CD14-positive monocyte (primary cell): ENCODE measurements around the gene S1PR4. TPM values are rescaled to one million over a fixed set of nuclear protein-coding genes. Genes with fewer than 3 reads are reported as not detected.

Experiments
- DNase-seq, 3 donors: peaks; one replicate each; pipeline ENCODE4 v3.0.0-alpha.2; 2011 to 2022
- H2AFZ ChIP-seq: 2 replicates; pipeline ENCODE4 v1.6.0; 2012; ENCODE audit warnings: mild to moderate bottlenecking, low read depth, low read length, inconsistent platforms; ENCODE audit not compliant: insufficient read depth, poor library complexity, severe bottlenecking
- H3K27ac ChIP-seq, 2 donors: 1 replicate in 1 of 2; 2 replicates in 1 of 2; pipeline ENCODE4 v1.5.1; 2012 to 2013; ENCODE audit warnings: low read length in 2 of 2, control low read depth in 1 of 2, inconsistent platforms in 1 of 2, low read depth in 1 of 2, mild to moderate bottlenecking in 1 of 2
- H3K27me3 ChIP-seq, 2 donors: one replicate each; pipeline versions ENCODE4 v1.6.0 to v1.6.1; 2011 to 2013; ENCODE audit warnings: low read length in 2 of 2; ENCODE audit not compliant: control insufficient read depth in 2 of 2, insufficient read depth in 2 of 2
- H3K36me3 ChIP-seq, 2 donors: replicated peaks in 1 of 2; 1 replicate in 1 of 2; 2 replicates in 1 of 2; pipeline versions ENCODE4 v1.5.1 to v1.6.1; 2012 to 2013; ENCODE audit warnings: low read length in 2 of 2, control low read depth in 1 of 2, inconsistent platforms in 1 of 2, mild to moderate bottlenecking in 1 of 2; ENCODE audit not compliant: insufficient read depth in 2 of 2, control insufficient read depth in 1 of 2
- H3K4me1 ChIP-seq, 2 donors: 1 replicate in 1 of 2; 2 replicates in 1 of 2; pipeline versions ENCODE4 v1.5.1 to v1.6.1; 2012 to 2013; ENCODE audit warnings: low read length in 2 of 2, control low read depth in 1 of 2, inconsistent platforms in 1 of 2, mild to moderate bottlenecking in 1 of 2, moderate library complexity in 1 of 2; ENCODE audit not compliant: insufficient read depth in 2 of 2, control insufficient read depth in 1 of 2
- H3K4me2 ChIP-seq: replicated peaks from 2 replicates; pipeline ENCODE3; 2012; ENCODE audit warnings: low read length, moderate library complexity, mild to moderate bottlenecking; ENCODE audit not compliant: poor library complexity, severe bottlenecking; ENCODE audit errors: extremely low read depth
- H3K4me3 ChIP-seq, 3 experiments: fragments of 200-600 bp in 1 of 3; sonication (generic) in 1 of 3; replicated peaks in 1 of 3; 1 replicate in 2 of 3; 2 replicates in 1 of 3; pipeline ENCODE4 v1.5.1; 2011 to 2013; ENCODE audit warnings: low read length in 3 of 3, mild to moderate bottlenecking in 3 of 3, control low read depth in 2 of 3, low read depth in 2 of 3, inconsistent platforms in 1 of 3, moderate library complexity in 1 of 3
- H3K79me2 ChIP-seq: 2 replicates; pipeline ENCODE4 v1.6.0; 2012; ENCODE audit warnings: mild to moderate bottlenecking, control low read depth, inconsistent platforms, low read length, moderate library complexity; ENCODE audit not compliant: insufficient read depth
- H3K9ac ChIP-seq: 2 replicates; pipeline ENCODE4 v1.6.0; 2017; ENCODE audit warnings: low read length, mild to moderate bottlenecking; ENCODE audit not compliant: insufficient read depth, poor library complexity, severe bottlenecking
- H3K9me3 ChIP-seq, 2 donors: replicated peaks in 1 of 2; 1 replicate in 1 of 2; 2 replicates in 1 of 2; pipeline versions ENCODE4 v1.5.1 to v1.6.1; 2012 to 2013; ENCODE audit warnings: low read length in 2 of 2, control low read depth in 1 of 2; ENCODE audit not compliant: control insufficient read depth in 1 of 2, insufficient read depth in 1 of 2
- H4K20me1 ChIP-seq: 2 replicates; pipeline ENCODE4 v1.6.0; 2012; ENCODE audit warnings: mild to moderate bottlenecking, low read length, control low read depth, moderate library complexity; ENCODE audit not compliant: insufficient read depth
- H3K27ac Mint-ChIP-seq, 7 donors: one replicate each; pipeline ENCODE4 v1.8.0; 2020; ENCODE audit warnings: mild to moderate bottlenecking in 7 of 7, mixed read lengths in 7 of 7, moderate library complexity in 6 of 7, inconsistent platforms in 2 of 7
- H3K27me3 Mint-ChIP-seq, 3 donors: one replicate each; pipeline ENCODE4 v1.8.0; 2021 to 2022; ENCODE audit warnings: low read depth in 3 of 3, mild to moderate bottlenecking in 3 of 3, mixed read lengths in 3 of 3, moderate library complexity in 3 of 3, inconsistent platforms in 1 of 3
- H3K36me3 Mint-ChIP-seq, 2 donors: one replicate each; pipeline ENCODE4 v1.8.0; 2020; ENCODE audit warnings: mixed read lengths in 2 of 2, inconsistent platforms in 1 of 2, mild to moderate bottlenecking in 1 of 2
- H3K4me1 Mint-ChIP-seq: one replicate; pipeline ENCODE4 v1.8.0; 2020; ENCODE audit warnings: mild to moderate bottlenecking, mixed read lengths
- H3K4me3 Mint-ChIP-seq, 2 donors: one replicate each; pipeline ENCODE4 v1.8.0; 2020; ENCODE audit warnings: mild to moderate bottlenecking in 2 of 2, mixed read lengths in 2 of 2, moderate library complexity in 1 of 2
- H3K9me3 Mint-ChIP-seq, 7 donors: one replicate each; pipeline ENCODE4 v1.8.0; 2020 to 2022; ENCODE audit warnings: mixed read lengths in 7 of 7, mild to moderate bottlenecking in 6 of 7, moderate library complexity in 6 of 7, inconsistent platforms in 2 of 7
- CTCF ChIP-seq: fragments of 200-600 bp; IDR thresholded peaks from one replicate; pipeline ENCODE4 v1.8.0; 2022; ENCODE audit warnings: antibody characterized with exemption, mild to moderate bottlenecking
- WGBS: methylation state at CpG from one replicate; pipeline ENCODE4 v1.1.5; 2013; ENCODE audit warnings: missing lambda C conversion rate; ENCODE audit not compliant: insufficient coverage; 5-methylcytosine and 5-hydroxymethylcytosine counted together
- intact Hi-C, 2 donors: fragments of 100-400 bp; cut with micrococcal nuclease; formaldehyde crosslinking; loops; one replicate each; pipeline versions ENCODE4 v1.15.0 to v1.15.1; 2023
- polyA plus RNA-seq, 3 donors: library from polyadenylated mRNA; depleted of rRNA in 1 of 3; unstranded in 2 of 3; stranded (reverse) in 1 of 3; fragments of 300-500 nt in 2 of 3; fragments of >200 nt in 1 of 3; fragmentation: Illumina TruSeq in 2 of 3; gene quantifications; 1 replicate in 2 of 3; 2 replicates in 1 of 3; pipeline ENCODE4 v1.2.3, GENCODE V29; 2012 to 2021

The S1PR4 gene
- polyA plus RNA-seq, 3 donors, result 28.5 to 131 (median 105) TPM

- intact Hi-C loops, result no loop called here
- H3K9me3 ChIP-seq, result no peaks in the 10 kb centered on the region
- no peak overlapping the region for H3K4me3 Mint-ChIP-seq
- H4K20me1 ChIP-seq, result no peaks in the 10 kb centered on the region
- H3K36me3 ChIP-seq, result peaks cover 76 to 86% of the 10 kb centered on the region in 2 donors
- H3K9ac ChIP-seq, result no peak overlapping the region
- no peaks in the 10 kb centered on the region for H3K9me3 Mint-ChIP-seq
- no peaks in the 10 kb centered on the region for H3K79me2 ChIP-seq
- no peaks in the 10 kb centered on the region for H3K4me1 ChIP-seq
- H2AFZ ChIP-seq, result no peak overlapping the region
- no peak overlapping the region for H3K27ac Mint-ChIP-seq
- H3K36me3 Mint-ChIP-seq, result peaks cover 43 to 85% of the 10 kb centered on the region in 2 donors
- no peak overlapping the region for H3K4me3 ChIP-seq
- DNase-seq, result no peak
- no peaks in the 10 kb centered on the region for H3K27me3 ChIP-seq
- H3K4me1 Mint-ChIP-seq, result no peaks in the 10 kb centered on the region
- H3K27ac ChIP-seq, result no peak overlapping the region
- whole genome bisulfite sequencing, result 97% methylated on average over 37 of the region's 43 CpGs
- no peaks in the 10 kb centered on the region for H3K27me3 Mint-ChIP-seq
- TF ChIP-seq CTCF, result no peak
- no peak overlapping the region for H3K4me2 ChIP-seq
These were observed 25.5 kb downstream of the S1PR4 start for GRCh38 chr19:3203805-3204645.

GRCh38 chr19:3204646-3205275 lies 26.2 kb downstream of the S1PR4 start:
- no peaks in the 10 kb centered on the region for H3K9me3 Mint-ChIP-seq
- no peaks in the 10 kb centered on the region for H3K4me1 Mint-ChIP-seq
- H3K9me3 ChIP-seq, result no peaks in the 10 kb centered on the region
- intact Hi-C loops, result no loop called here
- DNase-seq, result no peak
- no peaks in the 10 kb centered on the region for H3K27me3 ChIP-seq
- no peaks in the 10 kb centered on the region for H3K79me2 ChIP-seq
- peaks cover 76 to 87% of the 10 kb centered on the region in 2 donors for H3K36me3 ChIP-seq
- no peak for TF ChIP-seq CTCF
- no peak overlapping the region for H3K27ac Mint-ChIP-seq
- H3K9ac ChIP-seq, result no peak overlapping the region
- no peak overlapping the region for H3K4me3 Mint-ChIP-seq
- H3K36me3 Mint-ChIP-seq, result peaks cover 47 to 86% of the 10 kb centered on the region in 2 donors
- 95% methylated on average over 35 of the region's 35 CpGs for WGBS
- no peak overlapping the region for H3K4me3 ChIP-seq
- H2AFZ ChIP-seq, result no peak overlapping the region
- no peak overlapping the region for H3K27ac ChIP-seq
- no peak overlapping the region for H3K4me2 ChIP-seq
- H4K20me1 ChIP-seq, result peaks cover under 1% of the 10 kb centered on the region
- H3K27me3 Mint-ChIP-seq, result peaks cover 0 to 2% (median 0%) of the 10 kb centered on the region in 3 donors
- no peaks in the 10 kb centered on the region for H3K4me1 ChIP-seq
